NCI-H345 (cell line): Measurements from ENCODE around the gene CFAP70.

Source experiments
- DNase-seq: peaks from one replicate; lab custom pipeline; 2025; lab: John Stamatoyannopoulos, UW

Gene CFAP70

GRCh38 chr10:73252445-73253224, 106.0 kb downstream of the CFAP70 start, which contains the start of gene MRPS16:
TSS of gene MRPS16 (minus strand) at chr10:73252644. CDS start at chr10:73252482, 162 bp downstream.
- peak; percentile 90 for DNase-seq

GRCh38 chr10:73251683-73252444, 106.8 kb downstream of the CFAP70 start:
- no peak for DNase-seq

GRCh38 chr10:73248259-73248724, 110.4 kb downstream of the CFAP70 start:
- no peak for DNase-seq

- DNase-seq, result no peak
Observed at GRCh38 chr10:73247509-73248258, 111.0 kb downstream of the CFAP70 start.

- peak; percentile 90 for DNase-seq
Observed at GRCh38 chr10:73246646-73247508, 111.8 kb downstream of the CFAP70 start, which contains the start of gene DNAJC9. TSS of gene DNAJC9 (minus strand) at chr10:73247255. CDS start at chr10:73247189, 66 bp downstream.

- no peak for DNase-seq
Observed at GRCh38 chr10:73246322-73246645, 112.4 kb downstream of the CFAP70 start.

- DNase-seq, result no peak
Observed at GRCh38 chr10:73244866-73245477, 113.7 kb downstream of the CFAP70 start.

GRCh38 chr10:73239908-73240307, 118.8 kb downstream of the CFAP70 start:
- no peak for DNase-seq

- DNase-seq, result no peak
Observed at GRCh38 chr10:73238990-73239566, 119.6 kb downstream of the CFAP70 start.

- DNase-seq, result no peak
Observed at GRCh38 chr10:73234695-73235094, 124.0 kb downstream of the CFAP70 start.

GRCh38 chr10:73233883-73234282, 124.8 kb downstream of the CFAP70 start:
- DNase-seq, result no peak

- DNase-seq, result no peak
Observed at GRCh38 chr10:73232887-73233286, 125.8 kb downstream of the CFAP70 start.

- no peak for DNase-seq
Observed at GRCh38 chr10:73229567-73229966, 129.1 kb downstream of the CFAP70 start.

- no peak for DNase-seq
Observed at GRCh38 chr10:73228247-73228646, 130.4 kb downstream of the CFAP70 start.

- no peak for DNase-seq
Observed at GRCh38 chr10:73226663-73227062, 132.0 kb downstream of the CFAP70 start.

- no peak for DNase-seq
Observed at GRCh38 chr10:73225518-73225917, 133.1 kb downstream of the CFAP70 start.

- DNase-seq, result no peak
Observed at GRCh38 chr10:73220989-73221388, 137.7 kb downstream of the CFAP70 start.

GRCh38 chr10:73219384-73219783, 139.3 kb downstream of the CFAP70 start:
- no peak for DNase-seq

GRCh38 chr10:73218431-73219191, 140.1 kb downstream of the CFAP70 start:
- no peak for DNase-seq

GRCh38 chr10:73217628-73218027, 141.0 kb downstream of the CFAP70 start:
- no peak for DNase-seq
